ENCODE measurements around the gene SUCNR1. TPM values are rescaled to one million over a fixed set of nuclear protein-coding genes. Genes with fewer than 3 reads are reported as not detected.

Gene SUCNR1, protein sequence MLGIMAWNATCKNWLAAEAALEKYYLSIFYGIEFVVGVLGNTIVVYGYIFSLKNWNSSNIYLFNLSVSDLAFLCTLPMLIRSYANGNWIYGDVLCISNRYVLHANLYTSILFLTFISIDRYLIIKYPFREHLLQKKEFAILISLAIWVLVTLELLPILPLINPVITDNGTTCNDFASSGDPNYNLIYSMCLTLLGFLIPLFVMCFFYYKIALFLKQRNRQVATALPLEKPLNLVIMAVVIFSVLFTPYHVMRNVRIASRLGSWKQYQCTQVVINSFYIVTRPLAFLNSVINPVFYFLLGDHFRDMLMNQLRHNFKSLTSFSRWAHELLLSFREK
- total RNA-seq: under 0.01 and 0.22 TPM in 2 replicates

DNA sequence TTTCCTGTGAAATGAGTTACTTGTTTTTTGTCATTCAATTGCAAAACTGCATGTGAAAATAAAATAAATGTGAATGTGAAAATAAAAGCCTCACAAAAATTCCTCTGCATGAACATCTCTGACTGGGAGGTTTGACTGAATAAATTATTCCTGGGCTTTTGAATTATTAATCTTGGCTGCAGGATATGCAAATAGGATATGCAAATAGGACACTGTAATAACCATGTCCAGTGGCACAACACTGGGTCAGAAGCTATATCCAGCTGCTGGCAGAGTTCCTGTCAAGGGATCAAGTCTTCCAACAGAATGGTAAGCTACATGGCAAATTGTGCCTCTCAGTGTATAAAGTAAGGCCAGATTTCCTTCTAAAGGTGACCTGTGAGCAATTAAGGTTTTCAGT lies at the start of gene SUCNR1:
Gene SUCNR1 (plus strand): TSS at position 246 of the 400 bp plus-strand sequence. CDS start 6,250 bp downstream, outside the sequence.

Other genes with a start within 250 kb of the SUCNR1 start
- gene AADACL2, start 139.7 kb upstream of the SUCNR1 start, total RNA-seq: not detected in 2 replicates
- gene AADAC, start 59.5 kb upstream of the SUCNR1 start, total RNA-seq: 0.22 and 0.43 TPM in 2 replicates